GM12878 (cell line): ENCODE data around the gene EFCAB11. TPM values are rescaled to one million over a fixed set of nuclear protein-coding genes. Genes with fewer than 3 reads are reported as not detected.
"Not testable (repeated sequence)": the region's sequence is repeated elsewhere in the genome, so short reads cannot be mapped to it uniquely, and the experiment has no call there.

Source experiments
- ATAC-seq: fragments of 200-7000 bp; cut with Tn5 transposase; 3 replicates; pipeline ENCODE4 v1.9.1; 2020; ENCODE audit warnings: mild to moderate bottlenecking, moderate library complexity
- BruUV-seq: library from RNA; stranded (reverse); fragments of 400-500 nt; replicated peaks from 2 replicates; lab custom pipeline; 2021; lab: Mats Ljungman, UMichigan
- CTCF ChIA-PET: fragments of 300-600 bp; sonication (Branson Sonifier 250); formaldehyde crosslinking; extraction: SDS; loops from one replicate; lab custom pipeline; 2021; ENCODE audit warnings: inconsistent platforms; lab: Yijun Ruan, JAX
- POLR2A ChIA-PET: fragments of 350-600 bp; formaldehyde crosslinking; extraction: SDS; loops from one replicate; lab custom pipeline; 2021; ENCODE audit warnings: inconsistent platforms; lab: Charles Lee
- RAD21 ChIA-PET: fragments of 300-600 bp; sonication (Branson Sonifier 250); formaldehyde crosslinking; loops from one replicate; lab custom pipeline; 2023; ENCODE audit warnings: antibody characterized with exemption; ENCODE audit not compliant: unreplicated experiment; lab: Charles Lee
- SMC1A ChIA-PET: fragments of 300-600 bp; sonication (Branson Sonifier 250); formaldehyde crosslinking; loops from one replicate; lab custom pipeline; 2023; ENCODE audit not compliant: unreplicated experiment, uncharacterized antibody; lab: Charles Lee
- DNase-seq: peaks from one replicate; pipeline ENCODE4 v3.0.0-alpha.2; 2011; ENCODE audit warnings: low read depth, low spot score
- FAIRE-seq: peaks from 3 replicates; lab custom pipeline; 2011; peaks lifted over from hg19 to GRCh38; lab: Jason Lieb, UNC
- H2AFZ ChIP-seq: 2 replicates; pipeline ENCODE4 v1.6.0; 2011; ENCODE audit warnings: low read depth, low read length, control low read depth; ENCODE audit not compliant: control insufficient read depth
- H3K27ac ChIP-seq: 2 replicates; pipeline ENCODE4 v1.5.1; 2011; ENCODE audit warnings: control low read depth; ENCODE audit not compliant: control insufficient read depth, insufficient read depth
- H3K27me3 ChIP-seq, 2 experiments: replicated peaks in 1 of 2; 2 replicates each; pipeline versions ENCODE4 v1.6.0 to v1.6.1; 2011; ENCODE audit warnings: low read length in 1 of 2; ENCODE audit not compliant: control insufficient read depth in 2 of 2, insufficient read depth in 2 of 2
- H3K36me3 ChIP-seq, 2 experiments: 2 replicates each; pipeline ENCODE4 v1.5.1; 2011; ENCODE audit warnings: low read length in 1 of 2; ENCODE audit not compliant: control insufficient read depth in 2 of 2, insufficient read depth in 2 of 2
- H3K4me1 ChIP-seq: 2 replicates; pipeline ENCODE4 v1.6.1; 2011; ENCODE audit warnings: mild to moderate bottlenecking, low read length, moderate library complexity, mixed read lengths; ENCODE audit not compliant: control insufficient read depth, insufficient read depth
- H3K4me2 ChIP-seq: 2 replicates; pipeline ENCODE4 v1.6.0; 2011; ENCODE audit warnings: control low read depth; ENCODE audit not compliant: control insufficient read depth, insufficient read depth
- H3K4me3 ChIP-seq: fragments of 200-600 bp; sonication (generic); 2 replicates; pipeline ENCODE4 v1.5.1; 2016
- H3K79me2 ChIP-seq: 2 replicates; pipeline ENCODE4 v1.6.0; 2011; ENCODE audit warnings: low read length; ENCODE audit not compliant: control insufficient read depth, insufficient read depth
- H3K9ac ChIP-seq: 2 replicates; pipeline ENCODE4 v1.8.0; 2011; ENCODE audit warnings: low read length, control low read depth, mixed read lengths; ENCODE audit not compliant: control insufficient read depth, insufficient read depth
- H3K9me3 ChIP-seq: replicated peaks from 3 replicates; pipeline ENCODE4 v1.5.1; 2011; ENCODE audit warnings: mild to moderate bottlenecking, low read length; ENCODE audit not compliant: control insufficient read depth, insufficient read depth
- H4K20me1 ChIP-seq: 2 replicates; pipeline ENCODE4 v1.6.0; 2011; ENCODE audit not compliant: control insufficient read depth, insufficient read depth
- BMI1 ChIP-seq: fragments of 450-650 bp; IDR thresholded peaks from 2 replicates; pipeline ENCODE4 v1.6.1; 2016; ENCODE audit warnings: mild to moderate bottlenecking, moderate library complexity, borderline replicate concordance
- CUX1 ChIP-seq: IDR thresholded peaks from 2 replicates; pipeline ENCODE4 v1.6.1; 2012; ENCODE audit warnings: improper control_type of control experiment, low read depth, low read length; ENCODE audit not compliant: insufficient replicate concordance
- HDGF ChIP-seq: fragments of 450-650 bp; IDR thresholded peaks from 2 replicates; pipeline ENCODE4 v1.6.1; 2016; ENCODE audit warnings: antibody characterized with exemption
- IRF5 ChIP-seq: fragments of 450-650 bp; IDR thresholded peaks from 2 replicates; pipeline ENCODE4 v1.6.1; 2017; ENCODE audit warnings: borderline replicate concordance
- PML ChIP-seq: IDR thresholded peaks from 2 replicates; pipeline ENCODE4 v1.6.1; 2012; ENCODE audit warnings: low read length, inconsistent platforms
- SMAD5 ChIP-seq: IDR thresholded peaks from 2 replicates; pipeline ENCODE4 v1.6.1; 2016; ENCODE audit warnings: antibody characterized with exemption, low read depth
- ZNF274 ChIP-seq: IDR thresholded peaks from one replicate; pipeline ENCODE4 v1.8.0; 2011; ENCODE audit not compliant: insufficient read length, insufficient read depth
- ZNF622 ChIP-seq: fragments of 450-650 bp; IDR thresholded peaks from 2 replicates; pipeline ENCODE4 v1.6.1; 2017; ENCODE audit warnings: mild to moderate bottlenecking, inconsistent platforms
- WGBS: methylation state at CpG from one replicate; pipeline ENCODE4 v1.1.6; 2016; ENCODE audit warnings: low lambda C conversion rate; ENCODE audit not compliant: insufficient replicate concordance, insufficient coverage; ENCODE audit errors: missing lambda C conversion rate; 5-methylcytosine and 5-hydroxymethylcytosine counted together
- in situ Hi-C: fragments of 300-500 bp; cut with MboI; formaldehyde crosslinking; loops from 9 replicates; pipeline ENCODE4 v1.14.3; 2018; ENCODE audit warnings: mixed read lengths
- intact Hi-C: fragments of 100-400 bp; cut with micrococcal nuclease; formaldehyde crosslinking; loops from one replicate; pipeline ENCODE4 v1.14.2; 2022; ENCODE audit not compliant: unreplicated experiment
- polyA plus RNA-seq, 11 experiments: library from polyadenylated mRNA; depleted of rRNA in 4 of 11; unstranded in 6 of 11; stranded (reverse) in 5 of 11; fragments of >200 nt; fragmentation: Nextera tagmentation in 4 of 11; fragmentation: Illumina TruSeq in 1 of 11; extraction: Ambion mirVana in 4 of 11; extraction: Trizol in 1 of 11; gene quantifications; 1 replicate in 1 of 11; 2 replicates in 10 of 11; pipeline versions ENCODE4 v1.2.1 to v1.2.3, GENCODE V29; 2011 to 2016; ENCODE audit warnings: inconsistent platforms in 2 of 11, missing spikeins in 2 of 11, low read depth in 1 of 11
- total RNA-seq, 4 experiments: library from RNA; depleted of rRNA in 3 of 4; stranded (reverse); fragments of >200 nt in 3 of 4; fragmentation: Illumina TruSeq in 1 of 4; extraction: Trizol in 1 of 4; gene quantifications; 2 replicates each; pipeline versions ENCODE4 v1.2.1 to v1.2.3, GENCODE V29; 2013 to 2021

The EFCAB11 gene
- total and polyA plus RNA-seq, 10 of the 15 experiments (the other 5 are each of a cell fraction or from before 2014, with no cell fraction given): 8.6 to 37.4 (median 18.0) TPM

DNA sequence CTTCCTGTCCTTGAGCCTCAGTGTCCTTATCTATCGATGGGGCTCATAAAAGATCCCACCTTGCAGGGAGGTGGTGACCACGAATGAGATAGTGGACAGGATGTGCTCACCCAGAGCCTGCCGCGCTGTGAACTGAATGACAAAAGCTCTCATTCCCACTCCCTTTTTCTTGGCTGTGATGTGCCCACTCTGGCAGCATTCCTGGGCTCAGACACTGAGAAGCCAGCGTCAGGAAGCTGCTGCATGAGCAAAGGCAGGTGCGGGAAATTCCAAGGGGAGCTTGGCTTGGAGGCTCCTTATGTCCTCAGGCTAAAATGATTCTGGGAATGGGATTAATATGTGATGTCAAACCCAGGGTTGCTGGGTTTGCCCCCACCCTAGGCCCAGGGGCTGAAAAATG lies 61.6 kb downstream of the EFCAB11 start (continued):
- TF ChIP-seq CUX1: no peak
- no peak for TF ChIP-seq ZNF622
- TF ChIP-seq PML: no peak
- TF ChIP-seq BMI1: no peak
- TF ChIP-seq SMAD5: no peak
- no peak for TF ChIP-seq ZNF274
- TF ChIP-seq HDGF: no peak
- TF ChIP-seq IRF5: no peak

- FAIRE-seq: not testable (repeated sequence)
Observed at GRCh38 chr14:89891721-89892120, 62.8 kb downstream of the EFCAB11 start.

More at GRCh38 chr14:89891721-89892120, 62.8 kb downstream of the EFCAB11 start:
- H3K9ac ChIP-seq, H2AFZ ChIP-seq, H3K4me3 ChIP-seq, DNase-seq, intact Hi-C loops, H3K27me3 ChIP-seq, H3K79me2 ChIP-seq, H3K9me3 ChIP-seq, H3K36me3 ChIP-seq, CTCF ChIA-PET, H3K27ac ChIP-seq, ATAC-seq, in situ Hi-C loops, BruUV-seq, H3K4me2 ChIP-seq, RAD21 ChIA-PET, POLR2A ChIA-PET, SMC1A ChIA-PET, H3K4me1 ChIP-seq, H4K20me1 ChIP-seq: not testable (repeated sequence)
- WGBS: 98% methylated on average over 35 of the region's 35 CpGs
